IMR-90 (cell line): ENCODE measurements around the gene OXLD1. TPM values are rescaled to one million over a fixed set of nuclear protein-coding genes. Genes with fewer than 3 reads are reported as not detected.
A peak's percentile ranks its signal among the peaks of the same experiment; 100 is the strongest.

Experiments
- ATAC-seq: fragments of 200-7000 bp; cut with Tn5 transposase; 2 replicates; pipeline ENCODE4 v1.9.1; 2020; ENCODE audit warnings: low read depth, mild to moderate bottlenecking, moderate library complexity
- BruUV-seq: library from RNA; stranded (reverse); fragments of 400-500 nt; replicated peaks from 2 replicates; lab custom pipeline; 2021; lab: Mats Ljungman, UMichigan
- CTCF ChIA-PET: fragments of 300-600 bp; formaldehyde crosslinking; extraction: SDS; loops from one replicate; lab custom pipeline; 2021; ENCODE audit warnings: antibody characterized with exemption; lab: Yijun Ruan, JAX
- POLR2A ChIA-PET: fragments of 300-600 bp; sonication (Branson Sonifier 250); formaldehyde crosslinking; loops from one replicate; lab custom pipeline; 2022; ENCODE audit warnings: antibody characterized with exemption; ENCODE audit not compliant: unreplicated experiment; lab: Charles Lee
- DNase-seq: peaks from one replicate; pipeline ENCODE4 v3.0.0; 2013
- H2AFZ ChIP-seq: replicated peaks from 2 replicates; pipeline ENCODE3; 2013; ENCODE audit warnings: low read length, mild to moderate bottlenecking; ENCODE audit not compliant: poor library complexity
- H2AK5ac ChIP-seq: 2 replicates; pipeline ENCODE4 v1.6.1; 2013; ENCODE audit warnings: low read depth, low read length, inconsistent platforms
- H2AK9ac ChIP-seq: replicated peaks from 2 replicates; pipeline ENCODE3; 2013; ENCODE audit warnings: mild to moderate bottlenecking, low read depth, low read length, moderate library complexity; ENCODE audit not compliant: poor library complexity
- H2BK120ac ChIP-seq: 2 replicates; pipeline ENCODE4 v1.6.1; 2013; ENCODE audit warnings: low read depth, low read length, inconsistent platforms
- H2BK15ac ChIP-seq: 3 replicates; pipeline ENCODE4 v1.6.1; 2013; ENCODE audit warnings: low read depth, low read length, inconsistent platforms
- H2BK20ac ChIP-seq: 2 replicates; pipeline ENCODE4 v1.6.1; 2013; ENCODE audit warnings: low read depth, mild to moderate bottlenecking, inconsistent platforms, low read length, moderate library complexity
- H2BK5ac ChIP-seq: 2 replicates; pipeline ENCODE4 v1.6.1; 2013; ENCODE audit warnings: mild to moderate bottlenecking, low read depth, low read length, inconsistent platforms; ENCODE audit not compliant: poor library complexity, severe bottlenecking
- H3K14ac ChIP-seq: replicated peaks from 2 replicates; pipeline ENCODE4 v1.6.1; 2013; ENCODE audit warnings: low read depth, low read length, inconsistent platforms
- H3K18ac ChIP-seq: 2 replicates; pipeline ENCODE4 v1.6.1; 2013; ENCODE audit warnings: low read depth, low read length, control low read depth
- H3K23ac ChIP-seq: 2 replicates; pipeline ENCODE4 v1.6.1; 2013; ENCODE audit warnings: low read depth, low read length, inconsistent platforms
- H3K27ac ChIP-seq: 2 replicates; pipeline ENCODE4 v1.5.1; 2013; ENCODE audit warnings: mild to moderate bottlenecking, control low read depth, low read length; ENCODE audit not compliant: insufficient read depth
- H3K27me3 ChIP-seq: 2 replicates; pipeline ENCODE4 v1.6.1; 2013; ENCODE audit warnings: low read length; ENCODE audit not compliant: control insufficient read depth, insufficient read depth
- H3K36me3 ChIP-seq: 2 replicates; pipeline ENCODE4 v1.6.1; 2013; ENCODE audit warnings: low read length, mixed read lengths; ENCODE audit not compliant: control insufficient read depth, insufficient read depth
- H3K4ac ChIP-seq: 2 replicates; pipeline ENCODE4 v1.6.1; 2013; ENCODE audit warnings: low read depth, low read length, inconsistent platforms
- H3K4me1 ChIP-seq: 2 replicates; pipeline ENCODE4 v1.6.1; 2013; ENCODE audit warnings: low read length, mixed read lengths; ENCODE audit not compliant: control insufficient read depth, insufficient read depth
- H3K4me2 ChIP-seq: 2 replicates; pipeline ENCODE4 v1.6.1; 2013; ENCODE audit warnings: low read depth, mild to moderate bottlenecking, control low read depth, low read length, moderate library complexity
- H3K4me3 ChIP-seq: 2 replicates; pipeline ENCODE4 v1.5.1; 2013; ENCODE audit warnings: low read depth, mild to moderate bottlenecking, control low read depth, low read length, moderate library complexity; ENCODE audit not compliant: insufficient read depth
- H3K56ac ChIP-seq: 2 replicates; pipeline ENCODE4 v1.6.1; 2013; ENCODE audit warnings: low read length, inconsistent platforms; ENCODE audit not compliant: insufficient read depth; ENCODE audit errors: extremely low read depth
- H3K79me1 ChIP-seq, 2 experiments: 2 replicates each; pipeline ENCODE4 v1.6.1; 2013; ENCODE audit warnings: low read length in 2 of 2, inconsistent platforms in 1 of 2, low read depth in 1 of 2
- H3K9ac ChIP-seq: 2 replicates; pipeline ENCODE4 v1.6.1; 2013; ENCODE audit warnings: low read depth, low read length, control low read depth
- H3K9me1 ChIP-seq: 2 replicates; pipeline ENCODE4 v1.6.1; 2013; ENCODE audit warnings: low read length, inconsistent platforms; ENCODE audit not compliant: insufficient read depth
- H3K9me3 ChIP-seq: 2 replicates; pipeline ENCODE4 v1.6.1; 2013; ENCODE audit warnings: low read length; ENCODE audit not compliant: control insufficient read depth, insufficient read depth
- H4K20me1 ChIP-seq: 2 replicates; pipeline ENCODE4 v1.6.1; 2013; ENCODE audit warnings: low read length, inconsistent platforms; ENCODE audit not compliant: insufficient read depth
- H4K5ac ChIP-seq: 2 replicates; pipeline ENCODE4 v1.6.1; 2013; ENCODE audit warnings: mild to moderate bottlenecking, low read depth, low read length, control low read depth
- H4K8ac ChIP-seq, 2 experiments: 2 replicates each; pipeline ENCODE4 v1.6.1; 2013; ENCODE audit warnings: low read depth in 2 of 2, low read length in 2 of 2, control low read depth in 1 of 2, inconsistent platforms in 1 of 2
- H4K91ac ChIP-seq: 2 replicates; pipeline ENCODE4 v1.6.1; 2013; ENCODE audit warnings: low read depth, low read length, inconsistent platforms; ENCODE audit not compliant: insufficient read depth
- CEBPB ChIP-seq: IDR thresholded peaks from 2 replicates; pipeline ENCODE4 v1.6.1; 2012; ENCODE audit warnings: low read depth, low read length, improper control_type of control experiment
- CHD1 ChIP-seq: IDR thresholded peaks from 2 replicates; pipeline ENCODE4 v1.6.1; 2012; ENCODE audit warnings: low read depth, low read length, improper control_type of control experiment
- MXI1 ChIP-seq: IDR thresholded peaks from 2 replicates; pipeline ENCODE4 v1.6.1; 2012; ENCODE audit warnings: low read depth, mild to moderate bottlenecking, low read length, moderate library complexity, borderline replicate concordance
- SMC3 ChIP-seq: fragments of 150-350 bp; IDR thresholded peaks from 2 replicates; pipeline ENCODE4 v1.6.1; 2016; ENCODE audit warnings: low read depth, mild to moderate bottlenecking, antibody characterized with exemption, low read length, moderate library complexity
- WGBS, 2 experiments: methylation state at CpG; one replicate each; pipeline versions ENCODE4 v1.1.5 to v1.1.7; 2013; ENCODE audit warnings: missing lambda C conversion rate in 2 of 2; ENCODE audit not compliant: insufficient read length in 1 of 2; ENCODE audit errors: extremely low coverage in 2 of 2; 5-methylcytosine and 5-hydroxymethylcytosine counted together
- dilution Hi-C: fragments of 300-500 bp; cut with HindIII; formaldehyde crosslinking; loops from one replicate; pipeline ENCODE4 v1.14.3; 2018; ENCODE audit warnings: low sequenced_read_pairs; ENCODE audit not compliant: unreplicated experiment
- in situ Hi-C: fragments of 300-500 bp; cut with MboI; formaldehyde crosslinking; loops from 3 replicates; pipeline ENCODE4 v1.14.3; 2019; ENCODE audit warnings: low sequenced_read_pairs, inconsistent platforms, mixed read lengths
- intact Hi-C: fragments of 100-400 bp; cut with micrococcal nuclease; formaldehyde crosslinking; loops from 2 replicates; pipeline ENCODE4 v1.10.0; 2022
- polyA plus RNA-seq, 3 experiments: library from polyadenylated mRNA; depleted of rRNA; stranded (reverse); fragments of >200 nt; gene quantifications; 2 replicates each; pipeline ENCODE4 v1.2.3, GENCODE V29; 2012; ENCODE audit warnings: low replicate concordance in 1 of 3
- total RNA-seq: library from RNA; depleted of rRNA; stranded (reverse); fragments of >200 nt; gene quantifications from 2 replicates; pipeline ENCODE4 v1.2.3, GENCODE V29; 2012

The OXLD1 gene
- total and polyA plus RNA-seq, 2 of the 4 experiments (the other 2 are of a cell fraction), result 9.9 to 22.3 TPM

DNA sequence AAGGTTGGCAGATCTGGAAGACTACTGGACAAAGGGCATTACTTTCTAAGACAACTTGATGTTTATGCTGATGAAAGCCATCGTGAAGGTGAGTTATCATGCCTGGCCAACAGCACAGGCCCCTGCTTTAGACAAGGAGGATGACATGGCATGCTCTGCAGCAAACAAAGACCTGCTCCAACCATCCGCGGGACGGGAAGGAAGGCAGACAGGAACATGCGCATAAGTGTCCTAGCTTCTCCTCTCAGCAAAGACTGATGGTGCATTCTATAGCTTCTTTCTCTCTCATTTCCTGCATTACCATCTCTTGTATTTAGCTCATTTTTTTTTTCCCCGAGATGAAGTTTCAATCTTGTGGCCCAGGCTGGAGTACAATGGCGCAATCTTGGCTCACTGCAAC is 34.9 kb downstream of the OXLD1 start:
- no peaks in the 10 kb centered on the region for H3K27me3 ChIP-seq
- H2BK20ac ChIP-seq, result no peak overlapping the region
- intact Hi-C loops, result no loop called here
- no peak overlapping the region for H3K56ac ChIP-seq
- no peak overlapping the region for H3K4me2 ChIP-seq
- dilution Hi-C loops, result no loop called here
- in situ Hi-C loops, result no loop called here
- 96% methylated on average over 3 of the region's 7 CpGs; no CpG with 5 or more reads in 1 of the 2 experiments for WGBS, 2 experiments
- H3K79me1 ChIP-seq, result peaks cover 13 to 41% of the 10 kb centered on the region in 2 experiments
- no peak overlapping the region for H3K18ac ChIP-seq
- H4K20me1 ChIP-seq, result peaks cover 60% of the 10 kb centered on the region
- H3K4me1 ChIP-seq, result peaks cover 6% of the 10 kb centered on the region
- no peak overlapping the region for H3K4me3 ChIP-seq
- H2AFZ ChIP-seq, result no peak overlapping the region
- no peak overlapping the region for H3K14ac ChIP-seq
- H3K9me1 ChIP-seq, result peaks cover 14% of the 10 kb centered on the region
- no peak overlapping the region for H2BK5ac ChIP-seq
- no peak overlapping the region for H2AK5ac ChIP-seq
- no peak for TF ChIP-seq CEBPB
- TF ChIP-seq MXI1, result no peak
- TF ChIP-seq SMC3, result no peak
- TF ChIP-seq CHD1, result no peak
- H4K8ac ChIP-seq, result no peak overlapping the region
- no peak overlapping the region for H2BK120ac ChIP-seq
- no peak overlapping the region for H2AK9ac ChIP-seq
- ChIA-PET CTCF (interaction anchor here (0.6 kb wide), 1 partner anchor 24 kb away, joined by 5 read pairs; no protein-coding TSS in a partner anchor), POLR2A (interaction anchor here (0.6 kb wide), 1 partner anchor 119 kb away, joined by 3 read pairs; the partner anchor contains the start of gene ACTG1)
- DNase-seq (no peak), ATAC-seq (no peak)
- H3K36me3 ChIP-seq, result peaks cover 25% of the 10 kb centered on the region
- H3K23ac ChIP-seq, result 0 out of 2 replicates have a peak overlapping the region, but pooled peaks have one; percentile 49
- H3K9ac ChIP-seq, result no peak overlapping the region
- no peak overlapping the region for H2BK15ac ChIP-seq
- no TSS peak for BruUV-seq
- no peak overlapping the region for H3K27ac ChIP-seq
- no peak overlapping the region for H4K5ac ChIP-seq
- H3K4ac ChIP-seq, result no peak overlapping the region
- H3K9me3 ChIP-seq, result no peaks in the 10 kb centered on the region
- no peak overlapping the region for H4K91ac ChIP-seq
